Stimulated activated CD8-positive, alpha-beta memory T cell treated with anti-CD3 and anti-CD28 coated beads, Interleukin-4, amount 100 ng/mL, for 48 hours (primary cell): ENCODE data around the gene ENKD1.

Experiments
- DNase-seq: peaks from one replicate; pipeline ENCODE4 v3.0.0-alpha.2; 2020

The ENKD1 gene

DNA sequence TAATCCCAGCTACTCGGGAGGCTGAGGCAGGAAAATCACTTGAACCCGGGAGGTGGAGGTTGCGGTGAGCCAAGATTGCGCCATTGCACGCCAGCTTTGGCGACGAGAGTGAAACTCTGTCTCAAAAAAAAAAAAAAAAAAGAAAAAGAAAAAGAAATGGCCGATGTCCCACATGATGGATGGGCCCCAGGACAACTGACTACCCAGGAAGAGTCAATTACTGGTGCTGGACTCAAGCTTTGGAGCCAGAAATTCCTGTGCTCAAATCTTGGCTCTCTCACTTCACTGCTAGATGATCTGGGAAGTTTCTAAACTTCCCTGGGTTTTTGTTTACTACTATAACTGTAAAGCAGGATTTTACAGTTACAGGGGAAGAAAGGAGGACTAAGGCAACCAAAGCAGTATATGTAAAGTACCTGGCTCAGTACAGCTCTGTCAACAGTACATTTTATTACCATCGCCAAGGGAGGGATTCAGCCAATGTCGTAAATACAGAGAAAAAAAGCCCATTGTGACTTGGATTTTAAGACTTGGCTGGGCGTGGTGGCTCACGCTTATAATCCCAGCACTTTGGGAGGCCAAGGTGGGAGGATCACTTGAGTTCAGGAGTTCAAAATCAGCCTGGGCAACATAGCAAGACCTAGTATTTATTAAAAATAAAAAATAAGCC is 11.9 kb upstream of the ENKD1 start:
- no peak for DNase-seq

DNA sequence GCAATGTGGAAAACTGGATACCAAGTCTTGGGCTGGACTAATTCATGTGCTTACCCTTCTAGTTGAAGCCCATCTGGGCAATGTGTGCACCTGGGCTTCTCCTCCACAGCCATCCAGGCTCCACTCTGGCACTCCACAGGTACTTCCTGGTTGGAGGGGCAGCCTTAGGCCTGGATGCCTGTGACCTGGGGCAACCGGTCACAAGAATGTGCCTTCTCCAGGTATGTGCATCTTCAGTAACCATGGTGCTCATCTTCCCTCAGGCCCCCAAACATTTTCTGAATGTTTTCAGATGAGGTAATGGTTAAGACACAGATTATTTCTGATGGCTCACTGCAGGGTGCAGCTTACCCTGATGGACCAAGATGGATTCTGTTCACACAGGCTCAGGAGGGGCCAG is 11.2 kb upstream of the ENKD1 start:
- DNase-seq, result no peak

DNA sequence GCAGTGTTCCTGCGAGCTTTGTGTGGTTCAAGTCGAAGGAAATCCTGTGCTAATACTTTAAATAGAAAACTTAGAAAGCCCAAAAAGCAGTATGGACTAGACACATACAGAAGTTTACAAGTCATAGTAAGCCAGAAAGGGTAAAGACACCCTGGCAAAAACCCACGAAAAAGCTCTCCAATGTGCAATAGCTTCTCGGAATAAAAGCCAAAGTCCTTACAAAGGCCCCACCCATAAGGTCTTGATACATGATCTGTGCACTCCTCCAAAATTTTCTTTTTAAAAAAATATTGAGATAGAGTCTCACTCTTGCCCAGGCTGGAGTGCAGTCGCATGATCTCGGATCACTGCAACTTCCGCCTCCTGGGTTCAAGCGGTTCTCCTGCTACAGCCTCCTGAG is 10.4 kb upstream of the ENKD1 start:
- no peak for DNase-seq

DNA sequence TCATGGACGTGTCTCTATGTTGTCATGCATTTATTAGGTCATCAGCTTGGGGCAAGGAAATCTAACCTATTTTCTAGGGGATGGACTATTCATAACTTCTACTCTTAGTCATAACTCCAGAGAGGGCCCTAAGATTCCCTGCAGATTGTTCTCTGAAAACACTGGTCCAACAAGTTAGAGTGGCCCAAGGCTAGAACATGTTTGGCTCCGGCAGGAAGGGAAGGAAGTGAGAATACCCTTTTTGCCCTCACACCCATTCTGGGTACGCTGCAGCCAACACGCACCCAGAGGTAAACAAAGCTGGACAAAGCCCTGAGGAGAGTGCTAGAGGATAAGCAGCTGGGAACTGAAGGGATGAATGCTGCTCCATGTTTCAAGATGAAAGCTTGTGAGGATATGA is 10.0 kb upstream of the ENKD1 start:
- DNase-seq, result no peak

DNA sequence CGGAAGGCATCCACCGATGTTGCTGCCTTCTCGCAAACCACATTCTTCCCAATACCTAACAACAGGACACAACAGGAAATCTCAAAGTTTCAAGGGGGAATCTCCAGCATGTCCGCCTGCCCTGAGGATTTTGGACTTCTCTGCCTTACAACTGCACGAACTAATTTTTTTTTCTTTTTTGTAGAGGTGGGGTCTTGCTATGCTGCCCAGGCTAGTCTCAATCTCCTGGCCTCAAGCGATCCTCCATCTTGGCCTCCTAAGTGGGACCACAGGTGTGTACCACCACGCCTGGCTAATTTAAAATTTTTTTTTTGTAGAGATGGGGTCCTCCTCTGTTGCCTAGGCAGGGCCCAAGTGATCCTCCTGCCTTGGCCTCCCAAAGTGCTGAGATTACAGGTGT is 9.4 kb upstream of the ENKD1 start:
- DNase-seq, result no peak

DNA sequence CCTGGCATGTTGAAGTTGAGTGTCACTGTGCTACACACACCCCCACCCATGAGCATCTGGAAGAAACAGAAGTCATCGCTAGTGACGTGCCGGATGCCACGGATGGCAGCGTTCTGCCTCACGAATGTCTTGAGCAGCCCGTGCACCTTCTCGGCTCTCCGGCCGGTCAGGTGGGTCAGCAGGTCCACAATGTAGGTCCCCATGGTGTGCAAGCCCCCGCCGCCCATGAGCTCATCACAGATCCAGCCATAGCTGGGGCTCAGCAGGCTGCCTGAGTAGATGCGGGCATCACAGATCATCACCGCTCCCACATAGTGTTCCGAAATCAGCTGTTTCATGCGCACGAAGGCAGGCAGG is 9.0 kb upstream of the ENKD1 start:
- DNase-seq, result no peak

DNA sequence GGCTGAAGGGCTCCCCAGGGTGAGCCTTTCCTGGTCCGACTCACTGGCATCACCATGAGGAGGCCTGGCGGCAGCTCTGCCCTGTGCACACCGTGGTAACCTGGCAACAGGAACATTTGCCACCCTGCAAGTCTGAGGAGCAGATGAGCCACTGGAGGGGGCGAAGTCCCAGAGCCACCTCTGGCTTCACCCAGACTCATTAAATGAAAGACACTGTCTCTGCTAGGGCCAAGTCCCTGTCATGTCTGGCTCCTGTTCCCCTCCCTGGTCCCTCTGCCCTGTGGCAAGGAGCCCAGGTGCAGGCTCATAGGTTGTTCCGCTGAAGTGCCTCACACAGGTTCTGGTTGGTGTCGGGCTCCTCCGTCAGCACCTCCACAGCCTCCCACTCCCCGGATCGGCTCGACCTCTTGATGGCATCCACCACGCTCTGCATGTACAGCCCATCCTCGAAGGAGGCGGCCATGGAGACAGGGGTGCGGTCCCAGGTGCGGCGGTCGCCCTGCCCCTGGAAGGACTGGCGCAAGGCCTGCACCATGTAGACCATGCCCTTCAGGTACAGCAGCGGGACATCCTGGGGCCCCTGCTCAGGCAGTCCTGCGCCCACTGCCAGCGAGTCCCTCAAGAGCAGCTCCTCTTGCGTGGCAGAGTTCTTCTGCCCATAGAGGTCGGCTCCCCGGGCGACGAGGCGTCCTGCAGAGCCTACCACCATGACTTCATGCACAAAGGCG is 8.5 kb upstream of the ENKD1 start:
- DNase-seq, result no peak

DNA sequence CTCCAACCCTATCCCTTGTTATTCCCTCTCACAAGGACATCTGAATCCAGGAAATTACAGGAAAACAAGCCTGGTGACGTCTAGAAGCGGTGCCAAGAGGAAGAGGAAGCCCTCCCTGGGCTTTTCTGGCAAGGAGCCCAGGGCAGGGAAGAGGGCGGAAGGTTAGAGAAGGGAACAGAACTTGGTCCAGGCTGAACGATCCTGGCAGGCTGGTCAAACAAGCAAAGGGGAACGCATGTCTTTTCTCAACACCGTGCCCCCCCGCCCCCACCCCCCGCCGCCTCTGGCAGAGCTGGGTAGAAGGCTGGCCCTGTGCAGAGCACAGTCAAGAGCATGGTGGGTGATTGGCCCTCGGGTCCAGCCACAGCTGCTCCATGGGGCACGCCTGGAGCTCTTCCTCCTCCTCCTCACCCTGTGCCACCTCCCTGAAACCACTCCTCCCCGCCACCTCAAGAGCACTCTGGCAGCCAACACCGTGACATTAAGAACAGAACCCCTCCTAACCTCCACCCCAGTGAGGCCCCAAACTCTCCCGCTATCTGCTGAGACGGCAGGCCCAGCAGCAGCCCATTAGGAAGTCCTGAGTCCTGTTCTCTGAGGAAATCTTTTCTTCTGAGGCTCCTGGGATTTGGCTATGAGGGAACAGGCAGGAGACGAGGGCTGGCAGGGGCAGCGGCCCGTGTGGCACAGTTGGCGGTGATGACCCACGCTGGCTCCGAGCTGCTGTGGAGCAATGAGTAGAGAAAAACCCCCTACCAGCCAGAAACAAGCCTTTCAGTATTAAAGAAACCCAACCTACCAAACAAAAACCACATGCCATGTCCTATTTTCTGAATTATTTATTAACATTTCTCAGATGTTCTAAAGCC is 7.4 kb upstream of the ENKD1 start:
- DNase-seq, result no peak

DNA sequence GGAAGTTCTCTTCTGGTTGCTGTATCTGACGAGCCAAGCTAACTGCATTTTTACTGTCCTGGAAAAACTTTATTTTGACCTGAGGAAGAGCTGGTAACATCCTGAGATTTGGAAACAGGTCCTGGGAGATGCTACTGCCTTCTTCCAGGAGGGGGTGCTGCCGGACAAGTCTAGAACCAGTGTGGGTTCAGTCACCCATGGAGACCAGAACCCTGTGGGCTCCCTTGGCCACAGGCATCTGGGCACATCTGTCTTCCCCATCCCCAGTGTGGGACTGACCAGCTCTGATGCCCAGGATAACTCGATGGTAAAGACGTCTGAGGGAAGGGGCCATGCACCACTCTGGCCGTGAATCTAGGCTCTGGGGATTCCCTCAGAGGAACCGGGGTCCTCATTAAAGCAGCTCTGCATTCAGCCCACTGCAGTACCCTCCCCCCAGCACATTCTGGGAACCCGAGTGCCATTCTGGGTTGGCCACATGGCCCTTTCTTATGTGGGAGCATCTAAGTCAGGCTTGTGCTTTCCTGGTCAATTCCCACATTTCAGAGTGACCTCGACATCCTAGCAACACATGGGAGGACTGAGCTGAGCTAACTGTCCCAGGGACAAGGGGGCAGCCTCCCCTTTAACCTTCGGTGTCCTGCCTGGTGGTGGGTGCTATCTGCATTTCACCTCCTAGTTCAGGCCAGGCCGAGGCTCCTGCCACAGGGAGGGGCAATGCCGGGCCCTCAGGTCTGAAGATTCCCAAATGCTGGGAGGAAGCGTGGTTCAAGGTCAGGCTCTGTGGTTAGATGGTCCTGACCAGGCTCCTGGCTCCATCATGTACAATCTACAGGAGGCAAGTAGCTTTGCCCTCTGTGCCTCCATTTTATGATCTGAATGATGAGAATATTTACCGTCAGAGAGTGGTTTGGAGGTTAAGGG is 6.5 kb upstream of the ENKD1 start:
- DNase-seq, result peak; percentile 70

DNA sequence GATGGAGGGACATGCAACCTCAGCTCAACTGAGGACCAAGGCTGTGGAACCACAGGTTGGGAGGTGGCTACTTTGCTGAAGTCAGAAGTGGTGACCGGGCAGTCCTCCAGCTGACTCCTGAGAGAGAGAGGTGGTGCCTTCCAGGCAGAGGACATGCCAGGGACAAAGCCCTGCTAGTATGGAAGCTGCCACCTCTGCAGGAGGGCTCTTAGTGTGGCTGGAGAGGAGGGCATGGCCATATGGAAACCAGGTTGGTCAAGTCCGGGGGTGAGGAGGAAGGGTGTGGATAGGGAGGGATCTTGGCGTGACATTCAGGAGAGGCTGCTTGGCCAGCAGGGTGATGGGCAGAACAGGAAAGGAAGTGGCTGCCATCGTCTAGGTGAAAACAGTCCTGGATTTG is 5.8 kb upstream of the ENKD1 start:
- DNase-seq, result no peak

DNA sequence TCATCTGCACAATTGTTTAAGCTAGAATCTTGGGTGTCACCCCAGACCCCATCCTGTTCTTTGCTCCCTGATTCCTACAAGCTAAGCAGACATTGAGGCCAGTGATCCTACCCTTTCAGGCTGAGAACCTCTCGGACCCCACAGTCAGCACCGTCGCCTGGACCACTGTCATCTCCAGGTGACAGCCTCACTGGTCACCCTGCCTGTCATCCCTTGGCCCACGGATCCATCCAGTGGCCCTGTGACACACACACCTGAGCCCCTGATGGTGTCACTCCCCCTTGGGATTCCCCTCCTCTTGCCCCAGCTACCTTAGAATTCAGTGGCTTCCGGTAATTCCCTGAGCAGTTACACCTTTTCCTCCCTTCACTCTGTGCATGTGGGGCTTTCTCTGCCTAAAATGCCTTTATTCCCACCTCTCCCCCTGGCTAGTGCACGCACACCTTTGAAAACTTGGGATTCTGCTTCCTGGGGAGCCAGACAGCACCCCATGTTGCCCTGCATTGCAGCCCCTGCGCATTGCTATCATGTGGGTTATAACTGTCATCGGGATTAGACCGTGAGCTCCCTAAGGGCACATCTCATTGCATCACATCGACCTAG is 3.0 kb upstream of the ENKD1 start:
- DNase-seq, result no peak

DNA sequence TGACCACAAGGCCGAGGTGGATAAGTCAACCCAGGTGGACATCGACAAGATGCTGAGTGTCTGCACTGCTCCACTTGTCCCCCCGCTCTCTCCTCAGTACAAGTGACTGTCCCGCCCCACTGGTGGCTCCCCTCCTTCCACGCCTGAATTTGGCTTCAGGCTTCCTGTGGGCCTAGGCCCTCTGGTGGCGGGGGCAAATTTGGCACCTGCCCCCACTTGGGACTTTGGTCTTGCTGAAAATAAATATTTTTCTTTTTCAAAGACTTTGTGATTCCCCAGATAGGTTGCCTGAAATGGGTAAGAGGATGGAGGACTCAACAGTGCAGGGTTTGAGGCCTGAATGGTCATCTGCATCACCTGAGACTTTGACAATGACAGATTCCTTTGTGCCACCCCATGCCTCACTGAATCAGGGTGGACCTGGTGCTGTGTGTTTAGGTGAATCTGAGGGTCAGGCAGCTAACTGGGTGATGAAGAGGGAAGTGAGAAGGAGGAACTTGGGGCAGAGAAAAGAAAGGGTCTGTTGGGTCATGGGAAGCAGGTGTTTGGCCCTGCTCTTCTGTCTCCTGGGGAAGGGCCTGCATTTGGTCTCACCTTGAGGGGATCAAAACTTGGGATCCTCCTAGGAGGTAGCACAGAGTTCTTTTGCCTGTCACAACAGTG is 2.1 kb upstream of the ENKD1 start:
- DNase-seq, result peak; percentile 45

DNA sequence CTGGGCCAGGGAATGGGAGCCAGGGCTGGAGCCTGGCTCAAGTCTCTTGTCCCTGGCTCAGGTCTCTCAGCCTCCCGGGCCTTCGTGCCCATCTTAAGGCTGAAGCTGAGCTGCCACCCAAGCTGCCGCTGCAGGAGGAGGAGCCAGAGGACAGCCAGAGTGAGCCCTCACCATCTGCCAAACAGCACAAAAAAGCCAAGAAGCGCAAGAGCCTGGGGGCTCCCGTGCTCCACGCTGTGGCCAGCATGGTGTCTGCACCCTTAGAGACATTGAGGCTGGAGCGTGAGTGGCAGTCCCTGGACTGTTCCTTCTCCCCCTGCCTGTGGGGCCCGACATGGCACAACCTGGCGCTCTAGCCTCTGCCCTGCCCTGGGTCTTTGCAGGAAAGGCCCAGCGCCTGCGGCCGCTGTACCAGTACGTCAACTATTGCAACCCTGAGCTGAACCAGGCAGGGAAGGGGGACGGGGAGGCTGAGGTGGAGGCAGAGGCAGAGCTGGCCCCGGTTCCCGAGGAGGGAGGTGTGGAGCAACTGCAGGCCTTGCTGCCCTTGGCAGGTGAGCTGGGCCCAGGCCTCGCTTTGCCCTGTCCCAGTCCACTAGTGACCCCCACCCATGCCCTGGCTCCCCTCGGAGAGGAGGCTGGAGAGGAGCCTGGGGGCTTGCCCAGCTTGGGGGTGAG is 1.4 kb upstream of the ENKD1 start:
- DNase-seq, result peak; percentile 82

DNA sequence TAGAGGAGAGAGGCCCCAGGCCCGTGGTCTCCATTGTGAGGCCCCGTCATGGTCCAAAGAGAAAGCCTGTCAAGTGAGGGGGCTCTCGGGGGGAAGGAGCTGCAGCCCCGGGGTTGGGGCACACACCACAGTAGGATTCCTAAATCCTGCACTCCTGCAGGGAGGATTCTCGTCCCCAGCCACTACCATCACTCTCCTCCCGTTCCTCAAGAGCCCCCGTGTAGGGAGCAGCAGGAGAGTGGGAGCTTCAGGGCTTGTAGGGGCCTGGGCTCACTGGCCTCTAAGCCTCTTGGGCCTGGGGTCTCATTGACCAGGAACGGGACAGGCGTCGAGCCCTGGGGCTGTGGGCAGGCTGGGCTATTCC is 885 bp upstream of the ENKD1 start:
- DNase-seq, result no peak

DNA sequence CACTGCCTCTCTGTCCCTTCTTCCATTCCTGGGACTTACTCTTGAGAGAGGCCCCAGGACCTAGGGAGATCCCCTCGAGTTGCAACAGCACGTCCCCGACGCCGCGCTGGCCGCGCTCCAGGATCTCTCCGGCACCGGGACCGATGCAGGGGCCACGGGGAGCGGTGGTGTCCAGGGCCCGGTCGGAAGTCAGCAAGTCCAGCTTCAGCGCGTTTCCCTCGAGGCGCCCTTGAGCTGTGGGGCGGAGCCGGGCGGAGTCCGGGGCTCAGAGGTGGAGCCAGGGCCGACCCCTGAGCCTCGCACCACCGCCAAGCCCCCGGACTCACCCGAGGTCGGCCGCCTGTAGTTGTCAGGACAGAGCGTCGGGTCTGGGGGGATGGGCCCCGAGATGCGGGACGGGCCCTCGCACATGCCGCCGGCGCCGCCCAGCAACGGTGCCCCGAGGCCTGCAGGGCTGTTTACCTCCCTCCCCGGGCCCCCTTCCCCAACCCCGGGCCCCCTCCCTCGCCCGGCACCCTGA is 458 bp downstream of the ENKD1 start:
- DNase-seq, result peak; percentile 42

DNA sequence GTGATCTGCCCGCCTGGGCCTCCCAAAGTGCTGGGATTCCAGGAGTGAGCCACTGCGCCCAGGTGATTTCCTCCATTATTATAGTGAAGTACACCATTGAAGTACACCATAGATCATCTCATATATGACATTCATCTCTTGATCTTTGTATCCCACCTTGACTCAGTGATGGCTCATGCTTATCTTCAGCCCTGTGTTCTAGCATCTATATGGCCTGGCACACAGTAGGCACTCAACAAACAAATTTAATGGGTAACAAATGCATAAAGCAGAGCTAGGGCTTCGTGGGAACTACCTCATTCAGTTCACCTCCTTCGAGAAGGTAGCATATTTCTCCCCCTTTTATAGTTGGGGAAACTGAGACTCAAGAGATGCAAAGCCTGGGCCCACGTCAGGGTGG is 952 bp downstream of the ENKD1 start:
- DNase-seq, result no peak

DNA sequence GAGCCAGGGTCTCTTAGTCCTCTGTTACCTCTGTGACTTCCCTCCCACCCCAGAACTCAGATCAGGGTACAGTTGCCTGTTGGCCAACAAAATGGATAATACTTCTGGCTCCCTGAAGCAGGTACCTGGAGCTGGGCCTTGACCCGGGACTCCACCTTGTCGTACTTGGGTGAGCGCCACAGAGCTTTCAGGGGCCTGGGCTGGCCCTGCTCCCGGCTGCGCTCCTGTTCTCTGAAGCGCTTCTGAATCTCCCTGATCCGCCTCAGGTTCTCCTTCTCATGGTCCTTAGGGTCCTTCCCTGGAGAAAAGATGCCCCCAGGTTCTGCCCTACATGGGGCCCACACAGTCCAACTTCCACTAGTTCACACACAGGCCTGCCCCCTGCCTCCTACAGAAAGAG is 1.7 kb downstream of the ENKD1 start:
- no peak for DNase-seq

DNA sequence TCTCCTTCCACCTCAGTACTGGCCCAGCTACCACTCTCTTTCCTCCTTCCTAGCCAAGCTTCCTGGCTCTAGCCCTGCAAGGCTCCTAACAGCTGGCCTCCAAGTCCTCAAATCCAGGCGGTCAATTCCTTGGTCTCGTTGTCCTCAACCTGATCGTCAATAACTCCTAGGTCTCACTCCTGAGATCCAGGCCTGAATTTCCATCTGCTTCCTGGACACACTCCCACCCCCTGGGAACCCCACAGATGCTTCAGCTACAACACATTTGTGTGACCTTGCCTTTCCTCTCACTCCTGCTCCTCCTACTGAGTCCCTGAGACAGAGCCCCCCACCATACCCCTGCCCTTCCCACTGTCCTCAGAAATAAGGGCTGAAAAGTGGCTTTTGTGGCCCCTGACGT is 2.3 kb downstream of the ENKD1 start:
- DNase-seq, result no peak

DNA sequence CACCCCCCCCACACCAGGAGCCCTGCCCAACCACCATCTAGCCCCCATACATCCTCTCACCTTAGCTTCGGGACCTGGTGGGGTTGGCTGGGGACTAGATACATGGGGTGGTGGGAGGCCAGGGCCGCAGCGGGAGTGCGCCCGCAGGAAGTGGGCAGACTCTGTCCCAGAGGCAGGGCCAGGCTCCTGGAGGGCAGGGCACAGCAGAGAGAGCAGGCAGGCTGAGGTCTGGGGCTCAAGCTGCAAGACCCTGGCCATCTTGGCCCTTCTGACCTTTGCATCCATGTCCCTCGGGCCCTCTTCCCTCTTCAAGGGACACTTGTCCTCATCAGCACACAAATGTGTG is 2.7 kb downstream of the ENKD1 start:
- no peak for DNase-seq

DNA sequence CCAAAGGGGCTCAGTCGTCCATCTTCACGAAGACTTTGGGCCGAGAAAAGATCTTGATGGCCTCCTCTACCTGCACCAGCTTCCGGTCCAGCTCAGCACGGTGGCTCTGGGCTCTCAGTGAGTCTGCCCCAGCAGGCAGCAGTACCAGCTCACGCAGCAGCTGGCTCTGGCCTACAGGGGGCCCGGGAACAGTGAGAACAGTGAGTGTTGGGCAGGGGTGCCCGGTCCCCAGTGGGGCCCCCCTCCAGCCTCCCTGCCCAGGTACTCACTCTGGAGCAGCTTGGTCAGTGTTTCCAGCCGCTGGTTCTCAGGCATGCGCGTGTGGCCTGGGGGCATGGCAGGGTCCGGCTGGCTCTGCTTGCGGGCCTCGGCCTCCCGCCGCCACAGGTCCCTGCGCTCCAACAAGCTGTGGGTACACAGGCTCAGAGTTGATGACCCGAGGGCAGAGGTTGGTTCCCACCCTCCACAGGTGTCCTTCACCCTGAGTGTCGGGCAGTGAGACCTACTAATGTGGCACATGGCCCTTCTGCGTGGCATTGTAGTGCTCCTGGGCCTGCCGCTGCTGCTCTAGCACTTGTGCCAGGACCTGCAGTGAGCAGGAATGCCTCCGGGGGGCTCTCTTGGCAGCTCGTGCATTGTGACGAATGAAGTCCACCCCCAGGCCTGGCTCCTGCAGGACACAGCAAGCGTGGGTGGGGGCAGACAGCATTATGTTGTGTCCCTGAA is 3.2 kb downstream of the ENKD1 start:
- DNase-seq, result peak; percentile 70

DNA sequence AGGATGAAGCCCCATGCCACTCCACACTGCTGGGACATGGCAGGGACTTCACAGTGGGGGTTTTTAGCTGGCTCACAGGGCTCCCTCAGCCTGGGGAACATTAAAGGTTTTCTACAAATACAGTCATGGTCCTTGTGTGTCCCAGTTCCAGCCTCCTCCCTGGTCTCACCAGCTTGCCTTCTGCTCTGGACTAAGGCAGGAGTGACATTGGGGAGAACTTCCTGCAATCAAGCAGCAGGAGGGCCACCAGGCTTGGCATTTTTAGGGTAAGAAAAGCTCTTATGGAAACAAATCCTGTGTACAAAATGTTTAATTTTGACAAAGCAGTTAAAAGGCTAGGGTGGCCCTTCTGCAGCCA is 3.9 kb downstream of the ENKD1 start:
- no peak for DNase-seq
